OCI-LY3 (cell line): ENCODE results near the gene GNGT1.

ENCODE experiments used
- H2AFZ ChIP-seq: fragments of 200-600, 300-600 bp; shearing (Covaris generic); 2 replicates; pipeline ENCODE4 v1.6.0; 2014; ENCODE audit warnings: antibody characterized with exemption, low read depth, low read length
- H3K27ac ChIP-seq: fragments of 200-600, 300-600 bp; sonication (generic); 2 replicates; pipeline ENCODE4 v1.5.1; 2014; ENCODE audit warnings: mild to moderate bottlenecking, low read length, moderate library complexity, mixed read lengths
- H3K27me3 ChIP-seq: fragments of 200-600, 300-600 bp; sonication (generic); 2 replicates; pipeline ENCODE4 v1.6.1; 2014; ENCODE audit warnings: low read depth, low read length, mixed read lengths
- H3K36me3 ChIP-seq: fragments of 200-600, 300-600 bp; sonication (generic); replicated peaks from 2 replicates; pipeline ENCODE3; 2014; ENCODE audit warnings: low read depth, low read length, mixed read lengths
- H3K4me1 ChIP-seq: fragments of 300-600, 200-600 bp; sonication (generic); 2 replicates; pipeline ENCODE4 v1.6.1; 2014; ENCODE audit warnings: low read length, mixed read lengths
- H3K4me2 ChIP-seq: fragments of 200-600, 300-600 bp; sonication (generic); 2 replicates; pipeline ENCODE4 v1.6.1; 2014; ENCODE audit warnings: low read length, mixed read lengths
- H3K4me3 ChIP-seq: fragments of 300-600, 200-600 bp; sonication (generic); 2 replicates; pipeline ENCODE4 v1.5.1; 2014; ENCODE audit warnings: antibody characterized with exemption, mild to moderate bottlenecking, low read length, moderate library complexity
- H3K79me2 ChIP-seq: fragments of 300-600, 200-600 bp; shearing (Covaris generic); 2 replicates; pipeline ENCODE4 v1.6.1; 2014; ENCODE audit warnings: mild to moderate bottlenecking, low read length, mixed read lengths
- H3K9ac ChIP-seq: fragments of 300-600, 200-600 bp; shearing (Covaris generic); 2 replicates; pipeline ENCODE4 v1.6.0; 2014; ENCODE audit warnings: mild to moderate bottlenecking, low read length, moderate library complexity
- H3K9me3 ChIP-seq: fragments of 200-600, 300-600 bp; shearing (Covaris generic); 2 replicates; pipeline ENCODE4 v1.6.1; 2014; ENCODE audit warnings: low read length, mixed read lengths; ENCODE audit not compliant: insufficient read depth
- H4K20me1 ChIP-seq: fragments of 200-600, 300-600 bp; sonication (generic); 2 replicates; pipeline ENCODE4 v1.6.1; 2016; ENCODE audit warnings: low read length, mixed read lengths; ENCODE audit not compliant: insufficient read depth
- CTCF ChIP-seq: fragments of 200-600, 300-600 bp; sonication (generic); IDR thresholded peaks from 2 replicates; pipeline ENCODE4 v1.5.1; 2014; ENCODE audit warnings: antibody characterized with exemption, low read length, low read depth
- EZH2phosphoT487 ChIP-seq: fragments of 200-600 bp; shearing (Covaris generic); IDR thresholded peaks from 2 replicates; pipeline ENCODE4 v1.6.1; 2018; ENCODE audit warnings: antibody characterized with exemption, mixed run types, low read depth

GNGT1 gene

GRCh38 chr7:93894426-93894825, 11.9 kb upstream of the GNGT1 start:
- H4K20me1 ChIP-seq: no peaks in the 10 kb centered on the region
- H3K27ac ChIP-seq: no peak overlapping the region
- H3K36me3 ChIP-seq: no peaks in the 10 kb centered on the region
- no peak overlapping the region for H2AFZ ChIP-seq
- TF ChIP-seq EZH2phosphoT487: no peak
- TF ChIP-seq CTCF: no peak
- peaks cover 18% of the 10 kb centered on the region for H3K4me1 ChIP-seq
- H3K4me2 ChIP-seq: no peak overlapping the region
- H3K27me3 ChIP-seq: peaks cover 11% of the 10 kb centered on the region
- no peak overlapping the region for H3K9ac ChIP-seq
- no peak overlapping the region for H3K4me3 ChIP-seq
- no peaks in the 10 kb centered on the region for H3K9me3 ChIP-seq
- H3K79me2 ChIP-seq: no peaks in the 10 kb centered on the region

GRCh38 chr7:93894966-93895640, 11.3 kb upstream of the GNGT1 start:
- Histone ChIP-seq H3K4me3 (no peak overlapping the region), H3K4me1 (peaks cover 18% of the 10 kb centered on the region), H4K20me1 (no peaks in the 10 kb centered on the region), H2AFZ (no peak overlapping the region), H3K4me2 (no peak overlapping the region), H3K36me3 (no peaks in the 10 kb centered on the region), H3K9ac (no peak overlapping the region), H3K27ac (no peak overlapping the region), H3K27me3 (peaks cover 14% of the 10 kb centered on the region), H3K79me2 (no peaks in the 10 kb centered on the region), H3K9me3 (no peaks in the 10 kb centered on the region)
- TF ChIP-seq EZH2phosphoT487 (no peak), CTCF (no peak)

GRCh38 chr7:93895859-93896600, 10.3 kb upstream of the GNGT1 start:
- peaks cover 16% of the 10 kb centered on the region for H3K27me3 ChIP-seq
- H3K9me3 ChIP-seq: no peaks in the 10 kb centered on the region
- no peak for TF ChIP-seq CTCF
- TF ChIP-seq EZH2phosphoT487: no peak
- no peak overlapping the region for H3K9ac ChIP-seq
- no peak overlapping the region for H3K4me2 ChIP-seq
- H3K36me3 ChIP-seq: no peaks in the 10 kb centered on the region
- no peaks in the 10 kb centered on the region for H3K79me2 ChIP-seq
- no peak overlapping the region for H2AFZ ChIP-seq
- H3K4me1 ChIP-seq: peaks cover 18% of the 10 kb centered on the region
- no peak overlapping the region for H3K4me3 ChIP-seq
- H4K20me1 ChIP-seq: no peaks in the 10 kb centered on the region
- no peak overlapping the region for H3K27ac ChIP-seq

- Histone ChIP-seq H3K4me3 (no peak overlapping the region), H3K9me3 (no peaks in the 10 kb centered on the region), H3K9ac (no peak overlapping the region), H3K36me3 (no peaks in the 10 kb centered on the region), H2AFZ (no peak overlapping the region), H3K27ac (no peak overlapping the region), H3K27me3 (peaks cover 16% of the 10 kb centered on the region), H3K79me2 (no peaks in the 10 kb centered on the region), H3K4me1 (peaks cover 13% of the 10 kb centered on the region), H4K20me1 (no peaks in the 10 kb centered on the region), H3K4me2 (no peak overlapping the region)
- TF ChIP-seq CTCF (no peak), EZH2phosphoT487 (no peak)
Measured at GRCh38 chr7:93897680-93898079, 8.7 kb upstream of the GNGT1 start.
